Activated gamma-delta T cell treated with anti-CD3 and anti-CD28 coated beads, Interleukin-2, amount 50 U/mL, for 16 hours (primary cell): Measurements from ENCODE around the gene MIPOL1.
"Not testable (repeated sequence)": the region's sequence is repeated elsewhere in the genome, so short reads cannot be mapped to it uniquely, and the experiment has no call there.

Experiments used
- DNase-seq: peaks from one replicate; pipeline ENCODE4 v3.0.0-alpha.2; 2020; ENCODE audit warnings: low read depth

MIPOL1 gene

GRCh38 chr14:37197421-37198272 is at the start of gene MIPOL1:
Gene MIPOL1 (plus strand): TSS chr14:37197937. CDS start chr14:37247889, 49,952 bp downstream.
- no peak for DNase-seq

GRCh38 chr14:37150414-37150813 is 47.3 kb upstream of the MIPOL1 start:
- no peak for DNase-seq

GRCh38 chr14:37153005-37153404 is 44.7 kb upstream of the MIPOL1 start:
- DNase-seq, result no peak

- DNase-seq, result no peak
Observed at GRCh38 chr14:37153483-37153882, 44.3 kb upstream of the MIPOL1 start.

GRCh38 chr14:37157987-37158386 is 39.8 kb upstream of the MIPOL1 start:
- DNase-seq, result no peak

GRCh38 chr14:37162307-37162706 is 35.4 kb upstream of the MIPOL1 start:
- not testable (repeated sequence) for DNase-seq

- DNase-seq, result no peak
Observed at GRCh38 chr14:37165794-37166193, 31.9 kb upstream of the MIPOL1 start.

- DNase-seq, result no peak
Observed at GRCh38 chr14:37167151-37168047, 30.3 kb upstream of the MIPOL1 start.

- no peak for DNase-seq
Observed at GRCh38 chr14:37168721-37169120, 29.0 kb upstream of the MIPOL1 start.

- DNase-seq, result no peak
Observed at GRCh38 chr14:37170237-37170636, 27.5 kb upstream of the MIPOL1 start.

- DNase-seq, result no peak
Observed at GRCh38 chr14:37170993-37171392, 26.7 kb upstream of the MIPOL1 start.

- no peak for DNase-seq
Observed at GRCh38 chr14:37171678-37172023, 26.1 kb upstream of the MIPOL1 start.

- DNase-seq, result no peak
Observed at GRCh38 chr14:37172024-37172869, 25.5 kb upstream of the MIPOL1 start, which contains the start of gene SLC25A21. Gene SLC25A21 (minus strand): TSS chr14:37172606.

- DNase-seq, result no peak
Observed at GRCh38 chr14:37172936-37173614, 24.7 kb upstream of the MIPOL1 start.

- DNase-seq, result no peak
Observed at GRCh38 chr14:37179896-37180502, 17.7 kb upstream of the MIPOL1 start.

GRCh38 chr14:37180886-37181285 is 16.9 kb upstream of the MIPOL1 start:
- DNase-seq, result not testable (repeated sequence)

GRCh38 chr14:37181441-37181840 is 16.3 kb upstream of the MIPOL1 start:
- no peak for DNase-seq

- DNase-seq, result not testable (repeated sequence)
Observed at GRCh38 chr14:37184520-37184919, 13.2 kb upstream of the MIPOL1 start.

GRCh38 chr14:37185670-37186069 is 12.1 kb upstream of the MIPOL1 start:
- DNase-seq, result no peak

- no peak for DNase-seq
Observed at GRCh38 chr14:37186865-37187264, 10.9 kb upstream of the MIPOL1 start.

- no peak for DNase-seq
Observed at GRCh38 chr14:37187294-37187693, 10.4 kb upstream of the MIPOL1 start.
